HPDE6-E6E7 (cell line): ENCODE results near the gene MAP2K7.

ENCODE experiments used
- DNase-seq: peaks from one replicate; pipeline ENCODE4 v3.0.0; 2011; ENCODE audit warnings: missing footprints; ENCODE audit errors: extremely low spot score

Gene MAP2K7

DNA sequence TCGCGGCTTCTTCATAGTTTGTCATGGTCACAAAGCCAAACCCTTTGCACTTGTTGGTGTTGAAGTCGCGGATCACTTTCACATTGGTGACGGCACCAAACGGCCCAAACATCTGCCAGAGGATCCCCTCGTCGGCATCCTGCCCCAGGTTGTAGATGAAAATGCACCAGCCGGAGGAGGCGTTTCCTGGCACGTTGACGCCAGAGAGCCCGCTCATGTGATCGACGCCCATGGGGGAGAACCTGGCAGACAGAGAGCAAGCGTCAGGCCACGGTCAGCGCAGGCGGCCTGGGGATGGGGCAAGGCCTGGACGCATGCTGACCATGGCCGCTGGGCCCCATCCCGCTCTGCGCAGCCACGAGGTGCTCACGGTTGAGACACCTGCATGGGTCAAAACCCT is 59.9 kb downstream of the MAP2K7 start:
- DNase-seq: no peak
